GM18858 (cell line): ENCODE data around the gene FAM124A.

ENCODE experiments used
- ATAC-seq: cut with Tn5 transposase; IDR thresholded peaks from one replicate; pipeline ENCODE4 v1.9.1; 2021; ENCODE audit not compliant: unreplicated experiment

FAM124A gene

GRCh38 chr13:51218626-51219025, 3.6 kb upstream of the FAM124A start:
- no peak for ATAC-seq

DNA sequence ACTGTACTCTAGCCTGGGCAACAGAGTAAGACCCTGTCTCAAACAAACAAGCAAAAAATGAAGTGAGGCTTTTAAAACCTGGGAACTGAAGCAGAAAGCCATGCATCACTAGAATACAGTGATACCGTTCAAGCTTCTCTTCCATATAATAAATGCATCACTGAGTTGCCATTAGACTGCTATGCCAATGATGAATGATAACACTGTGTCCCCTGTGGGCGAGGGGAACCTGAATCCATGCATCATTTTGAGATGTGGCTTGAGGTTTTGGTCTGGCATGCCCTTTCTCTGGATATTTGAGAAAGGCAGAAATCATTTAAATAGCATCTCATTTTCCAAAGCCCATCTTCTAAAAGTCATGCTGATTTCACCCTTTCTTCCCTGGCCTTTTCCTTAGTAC, 1.5 kb upstream of the FAM124A start:
- ATAC-seq: no peak

- no peak for ATAC-seq
Measured at GRCh38 chr13:51221108-51221507, 1.1 kb upstream of the FAM124A start.

GRCh38 chr13:51221674-51222036, 543 bp upstream of the FAM124A start:
- no peak for ATAC-seq

- ATAC-seq: no peak
Measured at GRCh38 chr13:51222686-51223559, 725 bp downstream of the FAM124A start.

DNA sequence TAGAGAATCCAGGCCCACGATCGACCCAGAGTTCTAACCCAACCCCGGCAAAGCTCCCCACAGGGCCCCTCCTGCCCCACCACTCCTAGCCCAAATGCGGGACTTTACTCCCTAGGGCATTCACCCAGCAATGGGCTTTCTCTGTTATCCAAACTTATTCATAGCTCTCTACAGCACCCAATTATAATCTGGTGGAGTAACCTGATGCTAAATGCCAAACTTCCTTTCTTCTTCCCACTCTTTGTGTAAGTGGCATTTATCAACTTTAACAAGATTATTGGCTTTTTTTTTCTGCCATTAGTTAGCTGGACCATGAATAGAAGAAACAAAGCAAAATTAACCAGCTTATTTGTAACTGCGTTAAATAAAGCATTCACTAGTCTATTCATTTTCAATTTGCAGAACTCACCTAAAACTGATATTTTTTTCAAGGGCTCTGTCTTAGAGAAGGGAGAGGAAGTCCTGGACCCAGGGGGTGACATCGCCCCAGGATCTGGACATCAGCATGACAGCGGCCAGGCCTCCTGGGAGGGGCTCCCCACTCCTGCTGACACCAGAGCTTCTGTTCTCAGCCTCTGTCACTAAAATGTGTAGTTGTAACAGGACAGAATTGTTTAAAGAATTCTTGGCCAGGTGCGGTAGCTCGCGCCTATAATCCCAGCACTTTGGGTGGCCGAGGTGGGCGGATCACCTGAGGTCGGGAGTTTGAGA, 1.5 kb downstream of the FAM124A start:
- ATAC-seq: no peak

- ATAC-seq: no peak
Measured at GRCh38 chr13:51225029-51225428, 2.8 kb downstream of the FAM124A start.

- ATAC-seq: no peak
Measured at GRCh38 chr13:51227404-51227803, 5.2 kb downstream of the FAM124A start.

- no peak for ATAC-seq
Measured at GRCh38 chr13:51229101-51229719, 7.0 kb downstream of the FAM124A start.

GRCh38 chr13:51229731-51230130, 7.5 kb downstream of the FAM124A start:
- ATAC-seq: no peak

DNA sequence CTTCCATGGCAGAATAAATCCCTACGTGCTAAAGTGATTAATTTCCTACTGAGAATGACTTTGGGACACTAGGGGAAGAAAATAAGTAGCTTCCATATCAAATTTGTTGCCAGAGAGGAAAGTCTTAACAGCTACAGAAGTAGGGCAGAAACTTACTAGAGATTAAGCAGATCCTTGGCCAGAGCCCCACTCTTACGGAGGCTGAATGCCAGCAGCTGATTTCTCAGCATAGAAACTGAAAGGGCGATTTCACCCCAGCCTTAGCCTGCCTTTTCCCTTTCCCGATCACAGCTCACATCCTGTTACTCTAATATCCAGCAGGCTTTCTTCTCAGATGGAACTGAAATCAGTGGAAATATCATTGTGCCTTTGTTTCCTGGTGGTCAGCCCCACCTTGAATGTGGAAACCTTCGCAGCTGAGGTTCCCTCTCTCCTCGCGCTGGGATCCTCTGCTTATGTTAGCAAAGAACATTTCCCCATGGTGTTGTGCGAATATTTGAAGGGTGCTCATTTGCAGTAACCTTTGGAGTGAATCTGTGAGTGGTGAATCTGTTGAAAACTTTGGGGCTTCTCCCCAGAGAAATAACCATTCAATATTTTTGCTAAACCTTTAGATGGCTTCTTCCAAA, 8.4 kb downstream of the FAM124A start:
- ATAC-seq: no peak

GRCh38 chr13:51231456-51231855, 9.3 kb downstream of the FAM124A start:
- ATAC-seq: no peak

- no peak for ATAC-seq
Measured at GRCh38 chr13:51232328-51232727, 10.1 kb downstream of the FAM124A start.

GRCh38 chr13:51233117-51233826, 11.1 kb downstream of the FAM124A start:
- no peak for ATAC-seq

- ATAC-seq: no peak
Measured at GRCh38 chr13:51234676-51235075, 12.5 kb downstream of the FAM124A start.

DNA sequence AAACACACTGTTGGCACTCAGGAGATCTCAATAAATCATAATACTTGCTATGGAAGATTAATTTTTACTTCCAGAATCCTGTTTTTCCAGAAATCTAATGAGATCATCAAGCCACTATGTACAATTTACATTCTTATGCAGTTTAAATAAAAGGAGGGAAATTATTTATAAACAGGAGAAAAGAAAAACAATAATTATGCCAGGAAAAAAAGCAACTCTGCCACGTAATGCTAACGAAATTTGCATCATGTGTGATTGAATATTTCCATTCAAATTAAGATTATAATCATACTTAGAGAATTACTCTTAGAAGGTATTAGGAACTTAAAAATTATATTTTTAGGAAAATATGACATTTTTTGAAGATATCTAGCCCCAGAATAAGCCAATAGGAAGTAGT, 13.0 kb downstream of the FAM124A start:
- ATAC-seq: no peak

DNA sequence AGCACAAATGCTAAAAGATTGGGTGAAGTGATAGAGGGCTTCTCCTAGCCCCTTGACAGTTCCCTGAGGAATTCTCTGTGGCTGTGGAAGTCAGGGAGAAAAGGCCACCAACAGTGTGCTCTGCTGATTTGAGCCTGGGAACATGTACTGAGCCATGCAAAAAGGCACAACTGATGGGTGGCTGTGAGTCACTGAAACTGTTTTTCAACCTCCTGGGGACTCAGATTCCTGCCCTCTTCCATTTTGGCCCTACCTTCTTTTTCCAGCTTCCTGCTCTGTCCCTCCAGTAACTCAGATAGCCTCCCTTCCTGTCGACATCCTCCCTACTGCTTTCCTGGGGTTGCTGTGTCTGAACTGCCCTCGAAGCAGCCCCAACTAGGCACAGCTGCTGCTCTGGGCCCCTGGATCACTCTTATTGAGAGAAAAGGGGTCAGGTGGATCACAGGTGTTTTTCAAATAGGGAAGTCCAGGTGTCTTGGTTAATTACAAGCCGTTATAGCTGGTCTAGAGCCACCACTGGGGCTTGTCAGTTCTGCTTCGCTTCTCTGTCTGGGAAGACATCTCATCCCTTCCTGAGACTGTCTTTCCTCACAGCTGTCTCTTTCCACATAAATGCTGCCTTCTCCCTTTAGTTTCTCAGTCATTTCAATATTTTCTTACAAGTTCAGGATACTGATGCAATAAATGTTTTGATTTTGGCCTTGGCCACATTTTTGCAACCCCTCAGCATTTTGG, 13.7 kb downstream of the FAM124A start:
- no peak for ATAC-seq

GRCh38 chr13:51236491-51236792, 14.2 kb downstream of the FAM124A start:
- no peak for ATAC-seq

DNA sequence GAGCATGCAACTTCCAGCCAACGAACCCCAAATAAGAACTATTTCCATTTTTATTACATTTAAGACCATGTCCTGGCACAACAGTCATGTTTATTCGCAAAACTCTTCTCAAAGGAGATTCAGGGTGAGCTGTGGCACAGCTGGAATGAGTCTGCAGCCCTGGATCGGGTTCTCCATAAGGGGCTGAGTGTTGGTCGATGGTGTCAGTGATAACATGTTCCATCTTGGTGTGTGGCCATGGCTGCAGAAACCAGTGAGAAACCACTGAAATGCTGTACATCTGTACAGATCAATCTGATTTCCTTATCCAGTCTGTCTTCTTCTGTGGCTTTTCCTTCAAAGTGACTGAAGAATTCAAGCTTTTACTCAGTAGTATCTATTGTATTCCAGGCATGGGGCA, 15.2 kb downstream of the FAM124A start:
- no peak for ATAC-seq

- no peak for ATAC-seq
Measured at GRCh38 chr13:51237887-51238286, 15.7 kb downstream of the FAM124A start.
